Measurements from ENCODE around the gene TP53I11. TPM values are rescaled to one million over a fixed set of nuclear protein-coding genes. Genes with fewer than 3 reads are reported as not detected.

Gene TP53I11
- total and polyA plus RNA-seq, 9 of the 15 experiments (the other 6 are each of a cell fraction or from before 2014, with no cell fraction given) = 0.14 to 2.5 (median 1.2) TPM; not detected in 2

- FAIRE-seq (no peak), DNase-seq (ENCODE audit: extremely low read depth in 1 of 4, low spot score in 3 of 4) (no peak), ATAC-seq (no peak)
- H2AFZ ChIP-seq (ENCODE audit: low read depth, low read length) = no peak overlapping the region
- BruUV-seq (replicated peaks) = no TSS peak
- no peaks in the 10 kb centered on the region for H3K79me2 ChIP-seq (ENCODE audit: control insufficient read depth, insufficient read depth, low read length)
- no peaks in the 10 kb centered on the region for H3K9me1 ChIP-seq (ENCODE audit: control insufficient read depth, insufficient read depth, low read length)
- H3K4me3 ChIP-seq = no peak overlapping the region
- H3K27me3 ChIP-seq (ENCODE audit: control insufficient read depth in 2 of 2, insufficient read depth in 2 of 2, low read length in 2 of 2) = peaks cover 0 to 52% of the 10 kb centered on the region in 2 experiments; a peak in 4 of 5 replicates
- peaks cover 0 to 7% of the 10 kb centered on the region in 2 experiments; a peak in 1 of 5 replicates for H3K4me1 ChIP-seq (replicated peaks in 1 of 2; ENCODE audit: control insufficient read depth in 2 of 2, insufficient read depth in 2 of 2, low read length in 2 of 2)
- peaks cover 12% of the 10 kb centered on the region for H4K20me1 ChIP-seq (replicated peaks; ENCODE audit: control insufficient read depth, insufficient read depth, low read length)
- TF ChIP-seq ZNF146 (CRISPR knock-in tag; IDR thresholded peaks at IDR 0.05; ENCODE audit: unreplicated experiment) (no peak), NR2C1 (IDR thresholded peaks at IDR 0.05) (no peak), NR2C1 (tag; IDR thresholded peaks at IDR 0.05) (no peak), CCNT2 (IDR thresholded peaks at IDR 0.05; ENCODE audit: borderline replicate concordance, extremely low read depth, insufficient read length, low read depth, low read length) (no peak), MIER1 (IDR thresholded peaks at IDR 0.05; ENCODE audit: low read depth) (no peak), SIN3A (IDR thresholded peaks at IDR 0.05; ENCODE audit: borderline replicate concordance in 2 of 2, control insufficient read depth in 1 of 2, low read depth in 2 of 2, low read length in 2 of 2) (no peak), HLTF (IDR thresholded peaks at IDR 0.05) (no peak), KAT8 (IDR thresholded peaks at IDR 0.05; ENCODE audit: low read depth) (no peak), NFIC (IDR thresholded peaks at IDR 0.05) (peak; percentile 10; the same call in 1 of the 2 replicates)
- WGBS (ENCODE audit: insufficient coverage, low coverage, missing lambda C conversion rate) = 3% methylated on average over 3 of the region's 3 CpGs
- POLR2A ChIA-PET = no interaction called here
- no peak overlapping the region for H3K4me2 ChIP-seq (ENCODE audit: insufficient read depth, low read length)
- no peak overlapping the region for H3K9ac ChIP-seq (ENCODE audit: insufficient read depth in 1 of 2, low read depth in 2 of 2, low read length in 2 of 2)
- CTCF ChIA-PET (ENCODE audit: low intra/inter-chr PET ratio) = no interaction called here
- in situ Hi-C loops (cut with MboI) (no loop called here), intact Hi-C loops (cut with micrococcal nuclease) (no loop called here)
- no peaks in the 10 kb centered on the region for H3K9me3 ChIP-seq (replicated peaks; ENCODE audit: control insufficient read depth, insufficient read depth, low read depth, low read length)
- H3K27ac ChIP-seq (ENCODE audit: extremely low read depth, low read depth, low read length) = no peak overlapping the region
- H3K36me3 ChIP-seq (ENCODE audit: control insufficient read depth, insufficient read depth, low read length) = no peaks in the 10 kb centered on the region
Measured at GRCh38 chr11:44968510-44968909, 17.8 kb upstream of the TP53I11 start.

All from K562 (cell line).